Panc1 (cell line): ENCODE results near the gene DKK2. TPM values are rescaled to one million over a fixed set of nuclear protein-coding genes. Genes with fewer than 3 reads are reported as not detected.

Experiments used
- ATAC-seq: fragments of 200-7000 bp; cut with Tn5 transposase; 2 replicates; pipeline ENCODE4 v1.9.1; 2020; ENCODE audit warnings: mild to moderate bottlenecking, moderate library complexity
- BruUV-seq: library from RNA; stranded (reverse); fragments of 400-500 nt; replicated peaks from 2 replicates; lab custom pipeline; 2021; lab: Mats Ljungman, UMichigan
- CTCF ChIA-PET: fragments of 300-600 bp; sonication (Branson Sonifier 250); formaldehyde crosslinking; loops from one replicate; lab custom pipeline; 2022; ENCODE audit warnings: antibody characterized with exemption; lab: Charles Lee
- POLR2A ChIA-PET: fragments of 300-600 bp; sonication (Branson Sonifier 250); formaldehyde crosslinking; loops from one replicate; lab custom pipeline; 2022; ENCODE audit warnings: antibody characterized with exemption; lab: Charles Lee
- DNase-seq: peaks from one replicate; pipeline ENCODE4 v3.0.0-alpha.2; 2010; ENCODE audit warnings: low read depth, low spot score
- H3K27ac ChIP-seq: 2 replicates; pipeline ENCODE4 v1.5.1; 2011; ENCODE audit warnings: mild to moderate bottlenecking, low read length, inconsistent platforms
- H3K27me3 ChIP-seq: fragments of 200-500 bp; sonication (Bioruptor generic); 2 replicates; pipeline ENCODE4 v1.6.0; 2014; ENCODE audit warnings: low read length, inconsistent platforms; ENCODE audit not compliant: control insufficient read depth, insufficient read depth
- H3K36me3 ChIP-seq: fragments of 200-500 bp; sonication (Bioruptor generic); 2 replicates; pipeline ENCODE4 v1.5.1; 2014; ENCODE audit warnings: inconsistent platforms, mild to moderate bottlenecking, low read length, moderate library complexity; ENCODE audit not compliant: control insufficient read depth, insufficient read depth
- H3K4me1 ChIP-seq: 2 replicates; pipeline ENCODE4 v1.5.1; 2011; ENCODE audit warnings: inconsistent platforms, mild to moderate bottlenecking, low read length, moderate library complexity; ENCODE audit not compliant: control insufficient read depth, insufficient read depth
- H3K4me3 ChIP-seq, 2 experiments: 2 replicates each; pipeline ENCODE4 v1.5.1; 2011 to 2012; ENCODE audit warnings: low read depth in 2 of 2, low read length in 2 of 2, mild to moderate bottlenecking in 2 of 2, inconsistent platforms in 1 of 2, moderate library complexity in 1 of 2
- H3K9me3 ChIP-seq: fragments of 200-500 bp; sonication (Bioruptor generic); 2 replicates; pipeline ENCODE4 v1.5.1; 2014; ENCODE audit warnings: low read depth, mild to moderate bottlenecking, inconsistent platforms, low read length, moderate library complexity; ENCODE audit not compliant: control insufficient read depth, insufficient read depth
- POLR2AphosphoS5 ChIP-seq: IDR thresholded peaks from 2 replicates; pipeline ENCODE4 v1.6.1; 2012; ENCODE audit warnings: mild to moderate bottlenecking, low read depth, low read length, moderate library complexity
- SIN3A ChIP-seq: IDR thresholded peaks from 2 replicates; pipeline ENCODE4 v1.6.1; 2012; ENCODE audit warnings: low read depth, mild to moderate bottlenecking, low read length, moderate library complexity, borderline replicate concordance; ENCODE audit not compliant: insufficient read depth
- TCF7L2 ChIP-seq: IDR thresholded peaks from 2 replicates; pipeline ENCODE4 v1.6.1; 2011; ENCODE audit warnings: mild to moderate bottlenecking, low read depth, low read length, inconsistent platforms
- in situ Hi-C: cut with HindIII; loops from 2 replicates; pipeline ENCODE4 v1.10.0; 2016; ENCODE audit warnings: low sequenced_read_pairs, low pct_unique_long_range_greater_than_20kb
- intact Hi-C: fragments of 100-400 bp; cut with micrococcal nuclease; formaldehyde crosslinking; loops from one replicate; pipeline ENCODE4 v1.10.0; 2022; ENCODE audit not compliant: unreplicated experiment
- total RNA-seq: library from RNA; stranded (reverse); gene quantifications from one replicate; pipeline ENCODE4 v1.2.1, GENCODE V29; 2021; ENCODE audit not compliant: unreplicated experiment
- TF ChIP-seq, protein P1 (sequence below): fragments of 450-650 bp; IDR thresholded peaks from 2 replicates; pipeline ENCODE4 v1.5.1; 2017; ENCODE audit warnings: mild to moderate bottlenecking
- TF ChIP-seq, protein P2 (sequence below), 2 experiments: IDR thresholded peaks; 2 replicates each; pipeline ENCODE4 v1.6.1; 2011 to 2012; ENCODE audit warnings: low read depth in 2 of 2, control low read depth in 1 of 2, low read length in 1 of 2, mild to moderate bottlenecking in 1 of 2, moderate library complexity in 1 of 2; ENCODE audit not compliant: insufficient read depth in 1 of 2

DKK2 gene
- total RNA-seq, 1 experiment from 2014 or later = not detected

DNA sequence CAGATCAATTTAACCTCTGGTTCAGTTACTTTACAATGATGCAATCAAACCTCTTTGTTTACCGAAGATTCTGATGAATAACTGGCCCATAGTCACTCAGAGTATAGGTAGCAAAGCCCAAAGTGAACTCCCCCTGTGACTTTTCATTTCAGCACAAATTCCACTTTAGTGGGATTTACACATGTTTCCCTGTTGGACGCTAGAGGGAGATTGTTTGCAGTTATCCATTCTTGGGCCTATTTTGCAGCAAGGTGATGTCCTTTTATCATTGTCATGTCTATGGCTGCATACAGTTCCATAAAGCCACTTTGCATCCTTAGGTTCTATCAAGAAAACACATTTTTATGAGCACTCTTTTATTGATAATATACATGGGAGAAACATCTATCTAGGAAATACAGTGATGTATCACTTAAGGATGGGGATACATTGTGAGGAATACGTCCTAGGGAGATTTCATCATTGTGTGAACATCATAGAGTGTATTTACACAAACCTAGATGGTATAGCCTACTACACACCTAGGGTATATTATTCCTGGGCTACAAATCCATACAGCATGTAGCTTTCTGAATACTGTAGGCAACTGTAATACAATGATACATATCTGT, 14.5 kb upstream of the DKK2 start:
- no peak for TF ChIP-seq TCF7L2
- TF ChIP-seq, protein P1, sequence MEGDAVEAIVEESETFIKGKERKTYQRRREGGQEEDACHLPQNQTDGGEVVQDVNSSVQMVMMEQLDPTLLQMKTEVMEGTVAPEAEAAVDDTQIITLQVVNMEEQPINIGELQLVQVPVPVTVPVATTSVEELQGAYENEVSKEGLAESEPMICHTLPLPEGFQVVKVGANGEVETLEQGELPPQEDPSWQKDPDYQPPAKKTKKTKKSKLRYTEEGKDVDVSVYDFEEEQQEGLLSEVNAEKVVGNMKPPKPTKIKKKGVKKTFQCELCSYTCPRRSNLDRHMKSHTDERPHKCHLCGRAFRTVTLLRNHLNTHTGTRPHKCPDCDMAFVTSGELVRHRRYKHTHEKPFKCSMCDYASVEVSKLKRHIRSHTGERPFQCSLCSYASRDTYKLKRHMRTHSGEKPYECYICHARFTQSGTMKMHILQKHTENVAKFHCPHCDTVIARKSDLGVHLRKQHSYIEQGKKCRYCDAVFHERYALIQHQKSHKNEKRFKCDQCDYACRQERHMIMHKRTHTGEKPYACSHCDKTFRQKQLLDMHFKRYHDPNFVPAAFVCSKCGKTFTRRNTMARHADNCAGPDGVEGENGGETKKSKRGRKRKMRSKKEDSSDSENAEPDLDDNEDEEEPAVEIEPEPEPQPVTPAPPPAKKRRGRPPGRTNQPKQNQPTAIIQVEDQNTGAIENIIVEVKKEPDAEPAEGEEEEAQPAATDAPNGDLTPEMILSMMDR = peak; percentile 50; the same call in 1 of the 2 replicates
- Histone ChIP-seq H3K36me3 (no peaks in the 10 kb centered on the region; the same call in 1 of the 2 replicates), H3K4me3 (no peak overlapping the region), H3K27me3 (no peaks in the 10 kb centered on the region), H3K9me3 (no peaks in the 10 kb centered on the region; the same call in 1 of the 2 replicates), H3K4me1 (no peaks in the 10 kb centered on the region), H3K27ac (no peak overlapping the region)
- in situ Hi-C loops (no loop called here), intact Hi-C loops (no loop called here)
- ChIA-PET CTCF (no interaction called here), POLR2A (no interaction called here)
- ATAC-seq (no peak), DNase-seq (no peak)
- no TSS peak for BruUV-seq

DNA sequence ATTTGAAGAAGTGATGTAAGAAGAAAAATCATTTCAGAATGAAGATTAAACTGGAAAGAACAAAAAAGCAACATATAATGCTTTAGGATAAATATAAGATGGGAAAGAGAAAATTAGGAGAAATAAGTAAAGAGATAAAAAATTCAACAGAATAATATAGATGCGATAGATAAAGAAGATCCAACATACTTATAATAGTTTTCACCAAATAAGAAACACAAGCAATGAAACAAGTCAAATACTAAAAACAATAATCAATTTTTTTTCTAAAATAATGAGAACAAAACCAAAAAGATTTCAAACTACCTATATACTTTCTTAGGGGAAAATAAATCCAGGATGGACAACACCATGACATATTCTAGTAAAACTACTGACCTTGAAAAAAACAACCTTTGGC, 10.1 kb upstream of the DKK2 start:
- no peak for ATAC-seq
- intact Hi-C loops = no loop called here

More for the DNA sequence above, 10.1 kb upstream of the DKK2 start:
- no peaks in the 10 kb centered on the region; the same call in 1 of the 2 replicates for H3K9me3 ChIP-seq
- TF ChIP-seq TCF7L2 = no peak
- TF ChIP-seq, protein P1 = no peak
- TF ChIP-seq POLR2AphosphoS5 = no peak
- TF ChIP-seq, protein P2, sequence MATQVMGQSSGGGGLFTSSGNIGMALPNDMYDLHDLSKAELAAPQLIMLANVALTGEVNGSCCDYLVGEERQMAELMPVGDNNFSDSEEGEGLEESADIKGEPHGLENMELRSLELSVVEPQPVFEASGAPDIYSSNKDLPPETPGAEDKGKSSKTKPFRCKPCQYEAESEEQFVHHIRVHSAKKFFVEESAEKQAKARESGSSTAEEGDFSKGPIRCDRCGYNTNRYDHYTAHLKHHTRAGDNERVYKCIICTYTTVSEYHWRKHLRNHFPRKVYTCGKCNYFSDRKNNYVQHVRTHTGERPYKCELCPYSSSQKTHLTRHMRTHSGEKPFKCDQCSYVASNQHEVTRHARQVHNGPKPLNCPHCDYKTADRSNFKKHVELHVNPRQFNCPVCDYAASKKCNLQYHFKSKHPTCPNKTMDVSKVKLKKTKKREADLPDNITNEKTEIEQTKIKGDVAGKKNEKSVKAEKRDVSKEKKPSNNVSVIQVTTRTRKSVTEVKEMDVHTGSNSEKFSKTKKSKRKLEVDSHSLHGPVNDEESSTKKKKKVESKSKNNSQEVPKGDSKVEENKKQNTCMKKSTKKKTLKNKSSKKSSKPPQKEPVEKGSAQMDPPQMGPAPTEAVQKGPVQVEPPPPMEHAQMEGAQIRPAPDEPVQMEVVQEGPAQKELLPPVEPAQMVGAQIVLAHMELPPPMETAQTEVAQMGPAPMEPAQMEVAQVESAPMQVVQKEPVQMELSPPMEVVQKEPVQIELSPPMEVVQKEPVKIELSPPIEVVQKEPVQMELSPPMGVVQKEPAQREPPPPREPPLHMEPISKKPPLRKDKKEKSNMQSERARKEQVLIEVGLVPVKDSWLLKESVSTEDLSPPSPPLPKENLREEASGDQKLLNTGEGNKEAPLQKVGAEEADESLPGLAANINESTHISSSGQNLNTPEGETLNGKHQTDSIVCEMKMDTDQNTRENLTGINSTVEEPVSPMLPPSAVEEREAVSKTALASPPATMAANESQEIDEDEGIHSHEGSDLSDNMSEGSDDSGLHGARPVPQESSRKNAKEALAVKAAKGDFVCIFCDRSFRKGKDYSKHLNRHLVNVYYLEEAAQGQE (IDR thresholded peaks at IDR 0.05; ENCODE audit: insufficient read depth in 1 of 2, low read depth in 2 of 2, low read length in 1 of 2) = no peak
- no peak for TF ChIP-seq SIN3A
- H3K27me3 ChIP-seq = no peaks in the 10 kb centered on the region
- no TSS peak for BruUV-seq
- in situ Hi-C loops = no loop called here
- ChIA-PET POLR2A (no interaction called here), CTCF (no interaction called here)
- H3K27ac ChIP-seq = no peak overlapping the region
- no peak overlapping the region for H3K4me3 ChIP-seq
- no peak for DNase-seq
- H3K4me1 ChIP-seq = no peaks in the 10 kb centered on the region
- H3K36me3 ChIP-seq = no peaks in the 10 kb centered on the region; the same call in 1 of the 2 replicates
